MM.1S (cell line): Measurements from ENCODE around the gene KIRREL2.

Experiments
- DNase-seq: peaks from one replicate; pipeline ENCODE4 v3.0.0-alpha.2; 2015
- H2AFZ ChIP-seq: fragments of 300-600 bp; sonication (generic); 2 replicates; pipeline ENCODE4 v1.6.0; 2016; ENCODE audit warnings: antibody characterized with exemption, low read length
- H3F3A ChIP-seq: fragments of 300-600 bp; sonication (generic); 2 replicates; pipeline ENCODE4 v1.6.1; 2016; ENCODE audit warnings: mild to moderate bottlenecking, antibody characterized with exemption, low read length, moderate library complexity, mixed read lengths; ENCODE audit not compliant: insufficient read depth
- H3K27ac ChIP-seq: fragments of 300-600 bp; sonication (generic); 2 replicates; pipeline ENCODE4 v1.5.1; 2016; ENCODE audit warnings: mild to moderate bottlenecking, low read length
- H3K27me3 ChIP-seq: fragments of 300-600 bp; sonication (generic); replicated peaks from 2 replicates; pipeline ENCODE4 v1.6.0; 2016; ENCODE audit warnings: low read length; ENCODE audit not compliant: insufficient read depth
- H3K36me3 ChIP-seq: fragments of 300-600 bp; sonication (generic); replicated peaks from 2 replicates; pipeline ENCODE4 v1.6.1; 2016; ENCODE audit warnings: mild to moderate bottlenecking, low read length, mixed read lengths; ENCODE audit not compliant: insufficient read depth
- H3K4me1 ChIP-seq: fragments of 300-600 bp; sonication (generic); 2 replicates; pipeline ENCODE4 v1.6.1; 2016; ENCODE audit warnings: low read length, mixed read lengths
- H3K4me2 ChIP-seq: fragments of 300-600 bp; sonication (generic); 2 replicates; pipeline ENCODE4 v1.6.0; 2016; ENCODE audit warnings: low read depth, low read length
- H3K4me3 ChIP-seq: fragments of 300-600 bp; sonication (generic); 2 replicates; pipeline ENCODE4 v1.5.1; 2016; ENCODE audit warnings: low read length, mixed read lengths
- H3K79me2 ChIP-seq: fragments of 300-600 bp; sonication (generic); 2 replicates; pipeline ENCODE4 v1.6.1; 2016; ENCODE audit warnings: mixed run types, low read length, mixed read lengths
- H3K9ac ChIP-seq: fragments of 300-600 bp; sonication (generic); 2 replicates; pipeline ENCODE4 v1.6.1; 2016; ENCODE audit warnings: low read length, mixed read lengths
- H3K9me2 ChIP-seq: fragments of 300-600 bp; sonication (generic); replicated peaks from 2 replicates; pipeline ENCODE4 v1.6.1; 2016; ENCODE audit warnings: mild to moderate bottlenecking, low read length, mixed read lengths; ENCODE audit not compliant: insufficient read depth
- H3K9me3 ChIP-seq: fragments of 300-600 bp; sonication (generic); replicated peaks from 2 replicates; pipeline ENCODE4 v1.6.1; 2016; ENCODE audit warnings: mild to moderate bottlenecking, low read length, mixed read lengths; ENCODE audit not compliant: insufficient read depth
- H4K20me1 ChIP-seq: fragments of 300-600 bp; sonication (generic); 2 replicates; pipeline ENCODE4 v1.6.1; 2016; ENCODE audit warnings: mild to moderate bottlenecking, low read length, moderate library complexity, mixed read lengths; ENCODE audit not compliant: insufficient read depth
- EZH2 ChIP-seq: fragments of 300-600 bp; sonication (generic); optimal IDR thresholded peaks from 2 replicates; pipeline ENCODE3; 2017; ENCODE audit warnings: low read depth, mild to moderate bottlenecking, antibody characterized with exemption, low read length, mixed read lengths
- EZH2phosphoT487 ChIP-seq: fragments of 300-600 bp; sonication (generic); IDR thresholded peaks from 2 replicates; pipeline ENCODE4 v1.6.1; 2018; ENCODE audit warnings: antibody characterized with exemption, low read length
- TF ChIP-seq, protein P1 (sequence below): fragments of 300-600 bp; sonication (generic); IDR thresholded peaks from 2 replicates; pipeline ENCODE4 v1.5.1; 2016; ENCODE audit warnings: antibody characterized with exemption, low read length, mixed read lengths

Gene KIRREL2

DNA sequence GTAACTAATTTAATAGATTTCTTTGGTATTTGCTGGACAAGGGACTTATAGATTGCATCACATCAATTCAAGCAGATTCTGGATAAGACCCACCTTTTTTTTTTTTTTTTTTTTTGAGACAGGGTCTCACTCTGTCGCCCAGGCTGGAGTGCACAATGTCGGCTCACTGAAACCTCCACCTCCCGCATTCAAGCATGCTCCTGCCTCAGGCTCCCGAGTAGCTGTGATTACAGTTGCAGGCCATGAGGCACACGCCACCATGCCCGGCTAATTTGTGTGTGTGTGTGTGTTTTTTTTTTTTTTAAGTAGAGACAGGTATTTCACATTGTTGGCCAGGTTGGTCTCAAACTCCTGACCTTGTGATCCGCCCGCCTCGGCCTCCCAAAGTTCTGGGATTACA lies 39.9 kb upstream of the KIRREL2 start:
- no peak overlapping the region for H3K9ac ChIP-seq
- no peak overlapping the region for H3K4me2 ChIP-seq
- H4K20me1 ChIP-seq: no peaks in the 10 kb centered on the region
- H3K9me2 ChIP-seq: no peaks in the 10 kb centered on the region
- no peaks in the 10 kb centered on the region for H3F3A ChIP-seq
- H3K27ac ChIP-seq: no peak overlapping the region
- H3K79me2 ChIP-seq: no peaks in the 10 kb centered on the region
- no peaks in the 10 kb centered on the region for H3K36me3 ChIP-seq
- TF ChIP-seq, protein P1, sequence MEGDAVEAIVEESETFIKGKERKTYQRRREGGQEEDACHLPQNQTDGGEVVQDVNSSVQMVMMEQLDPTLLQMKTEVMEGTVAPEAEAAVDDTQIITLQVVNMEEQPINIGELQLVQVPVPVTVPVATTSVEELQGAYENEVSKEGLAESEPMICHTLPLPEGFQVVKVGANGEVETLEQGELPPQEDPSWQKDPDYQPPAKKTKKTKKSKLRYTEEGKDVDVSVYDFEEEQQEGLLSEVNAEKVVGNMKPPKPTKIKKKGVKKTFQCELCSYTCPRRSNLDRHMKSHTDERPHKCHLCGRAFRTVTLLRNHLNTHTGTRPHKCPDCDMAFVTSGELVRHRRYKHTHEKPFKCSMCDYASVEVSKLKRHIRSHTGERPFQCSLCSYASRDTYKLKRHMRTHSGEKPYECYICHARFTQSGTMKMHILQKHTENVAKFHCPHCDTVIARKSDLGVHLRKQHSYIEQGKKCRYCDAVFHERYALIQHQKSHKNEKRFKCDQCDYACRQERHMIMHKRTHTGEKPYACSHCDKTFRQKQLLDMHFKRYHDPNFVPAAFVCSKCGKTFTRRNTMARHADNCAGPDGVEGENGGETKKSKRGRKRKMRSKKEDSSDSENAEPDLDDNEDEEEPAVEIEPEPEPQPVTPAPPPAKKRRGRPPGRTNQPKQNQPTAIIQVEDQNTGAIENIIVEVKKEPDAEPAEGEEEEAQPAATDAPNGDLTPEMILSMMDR: no peak
- no peak for TF ChIP-seq EZH2
- TF ChIP-seq EZH2phosphoT487: no peak
- no peak overlapping the region for H2AFZ ChIP-seq
- DNase-seq: no peak
- no peaks in the 10 kb centered on the region for H3K4me1 ChIP-seq
- H3K27me3 ChIP-seq: peaks cover 86% of the 10 kb centered on the region
- H3K4me3 ChIP-seq: no peak overlapping the region
- no peaks in the 10 kb centered on the region for H3K9me3 ChIP-seq

DNA sequence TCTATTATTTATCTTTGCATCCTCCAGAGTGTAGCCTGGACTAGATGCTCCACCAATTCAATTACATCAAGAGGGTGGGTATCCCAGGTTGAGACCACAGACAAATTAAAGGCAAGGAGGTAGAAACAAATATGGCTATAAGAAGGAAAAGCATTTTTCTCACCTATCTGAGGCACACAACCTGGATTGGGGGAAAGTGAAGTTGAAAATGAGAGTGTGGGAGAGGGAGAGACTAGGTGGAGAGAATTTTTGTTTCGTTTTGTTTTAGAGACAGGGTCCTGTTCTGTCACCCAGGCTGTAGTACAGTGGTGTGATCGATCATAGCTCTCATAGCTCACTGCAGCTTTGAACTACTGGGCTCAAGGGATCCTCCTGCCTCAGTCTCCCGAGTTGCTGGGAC lies 38.3 kb upstream of the KIRREL2 start:
- Histone ChIP-seq H3K9ac (no peak overlapping the region), H3K9me2 (no peaks in the 10 kb centered on the region), H3K9me3 (no peaks in the 10 kb centered on the region), H3K27ac (no peak overlapping the region), H3K4me3 (no peak overlapping the region), H3K36me3 (no peaks in the 10 kb centered on the region), H3K4me1 (no peaks in the 10 kb centered on the region), H3K79me2 (no peaks in the 10 kb centered on the region), H4K20me1 (no peaks in the 10 kb centered on the region), H3K27me3 (peaks cover 84% of the 10 kb centered on the region), H3K4me2 (no peak overlapping the region), H3F3A (no peaks in the 10 kb centered on the region), H2AFZ (no peak overlapping the region)
- no peak for TF ChIP-seq EZH2phosphoT487
- no peak for TF ChIP-seq EZH2
- TF ChIP-seq, protein P1: no peak
- no peak for DNase-seq

DNA sequence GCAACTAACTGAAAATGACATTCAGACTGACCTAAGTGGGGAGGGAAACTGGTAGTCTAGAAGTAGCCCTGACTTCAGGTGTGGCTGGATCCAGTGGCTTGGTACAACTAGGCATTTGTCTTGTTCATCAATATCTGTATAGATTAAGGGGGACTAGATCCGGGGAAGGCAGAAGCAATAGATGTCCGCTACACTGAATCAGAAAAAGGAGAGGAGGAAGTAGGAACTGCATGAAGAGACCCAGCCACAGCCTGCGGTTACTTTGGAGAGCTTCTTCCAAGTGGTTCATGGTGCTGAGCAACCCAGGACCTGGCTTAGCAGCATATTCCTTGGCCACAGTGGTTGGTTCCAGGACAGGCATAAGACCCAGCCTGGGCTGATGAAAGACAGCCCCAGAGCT lies 34.1 kb upstream of the KIRREL2 start:
- Histone ChIP-seq H3K27me3 (peaks cover 73% of the 10 kb centered on the region), H3K79me2 (no peaks in the 10 kb centered on the region), H3K4me3 (no peak overlapping the region), H3K27ac (no peak overlapping the region), H3K9me2 (no peaks in the 10 kb centered on the region), H4K20me1 (no peaks in the 10 kb centered on the region), H3K9ac (no peak overlapping the region), H3K36me3 (no peaks in the 10 kb centered on the region), H3F3A (no peaks in the 10 kb centered on the region), H2AFZ (no peak overlapping the region), H3K4me2 (no peak overlapping the region), H3K9me3 (no peaks in the 10 kb centered on the region), H3K4me1 (no peaks in the 10 kb centered on the region)
- DNase-seq: no peak
- no peak for TF ChIP-seq EZH2
- TF ChIP-seq, protein P1: no peak
- TF ChIP-seq EZH2phosphoT487: no peak
